Measurements from ENCODE around the gene CITED4.

The CITED4 gene

DNA sequence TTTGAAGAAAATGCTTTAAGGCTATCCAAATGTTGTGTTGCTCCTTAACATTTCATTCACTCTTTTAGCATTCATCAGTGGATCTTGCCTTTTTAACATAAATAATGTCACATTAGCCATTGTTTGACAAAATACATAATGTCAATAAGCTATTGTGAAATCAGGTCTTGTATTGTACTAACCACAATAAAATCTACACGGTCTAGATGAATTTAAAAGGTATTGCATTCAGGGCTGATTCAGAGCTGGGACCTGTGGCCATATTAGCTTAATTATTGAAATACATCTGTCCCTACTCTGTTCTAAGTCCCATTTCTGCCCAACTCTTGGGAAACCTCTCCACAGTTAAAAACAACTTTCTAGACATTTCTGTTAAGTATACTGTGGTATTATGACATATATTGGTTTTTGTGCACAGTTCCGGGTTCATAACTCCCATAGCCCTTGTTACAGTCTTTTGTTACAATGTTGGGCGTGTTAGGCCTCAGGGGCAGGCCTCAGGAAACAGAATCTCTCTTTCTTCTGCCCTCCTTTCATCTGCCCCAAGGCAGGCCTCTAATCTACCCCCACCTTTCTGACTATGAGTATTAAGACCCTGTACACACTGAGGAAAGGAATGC is 44.7 kb upstream of the CITED4 start:
- POLR2A ChIA-PET, result no interaction called here
- CTCF ChIA-PET, result no interaction called here
- no peak for DNase-seq (ENCODE audit: extremely low spot score)
- TF ChIP-seq ARNT (IDR thresholded peaks at IDR 0.05) (no peak), FOXM1 (IDR thresholded peaks at IDR 0.05; ENCODE audit: borderline replicate concordance) (no peak), NFRKB (IDR thresholded peaks at IDR 0.05) (no peak), SUZ12 (IDR thresholded peaks at IDR 0.05) (no peak), ZNF384 (IDR thresholded peaks at IDR 0.05) (no peak), TARDBP (IDR thresholded peaks at IDR 0.05) (no peak), HDGF (IDR thresholded peaks at IDR 0.05; ENCODE audit: borderline replicate concordance) (no peak), ELF4 (IDR thresholded peaks at IDR 0.05) (no peak), BHLHE40 (IDR thresholded peaks at IDR 0.05; ENCODE audit: borderline replicate concordance) (no peak), FOXK2 (IDR thresholded peaks at IDR 0.05) (no peak), LEF1 (IDR thresholded peaks at IDR 0.05; ENCODE audit: borderline replicate concordance) (no peak), SP1 (IDR thresholded peaks at IDR 0.05) (no peak), CTBP1 (IDR thresholded peaks at IDR 0.05; ENCODE audit: borderline replicate concordance) (no peak), L3MBTL2 (conservative IDR thresholded peaks at IDR 0.05) (no peak)
- TF ChIP-seq, protein P1, sequence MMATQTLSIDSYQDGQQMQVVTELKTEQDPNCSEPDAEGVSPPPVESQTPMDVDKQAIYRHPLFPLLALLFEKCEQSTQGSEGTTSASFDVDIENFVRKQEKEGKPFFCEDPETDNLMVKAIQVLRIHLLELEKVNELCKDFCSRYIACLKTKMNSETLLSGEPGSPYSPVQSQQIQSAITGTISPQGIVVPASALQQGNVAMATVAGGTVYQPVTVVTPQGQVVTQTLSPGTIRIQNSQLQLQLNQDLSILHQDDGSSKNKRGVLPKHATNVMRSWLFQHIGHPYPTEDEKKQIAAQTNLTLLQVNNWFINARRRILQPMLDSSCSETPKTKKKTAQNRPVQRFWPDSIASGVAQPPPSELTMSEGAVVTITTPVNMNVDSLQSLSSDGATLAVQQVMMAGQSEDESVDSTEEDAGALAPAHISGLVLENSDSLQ (IDR thresholded peaks at IDR 0.05), result no peak

DNA sequence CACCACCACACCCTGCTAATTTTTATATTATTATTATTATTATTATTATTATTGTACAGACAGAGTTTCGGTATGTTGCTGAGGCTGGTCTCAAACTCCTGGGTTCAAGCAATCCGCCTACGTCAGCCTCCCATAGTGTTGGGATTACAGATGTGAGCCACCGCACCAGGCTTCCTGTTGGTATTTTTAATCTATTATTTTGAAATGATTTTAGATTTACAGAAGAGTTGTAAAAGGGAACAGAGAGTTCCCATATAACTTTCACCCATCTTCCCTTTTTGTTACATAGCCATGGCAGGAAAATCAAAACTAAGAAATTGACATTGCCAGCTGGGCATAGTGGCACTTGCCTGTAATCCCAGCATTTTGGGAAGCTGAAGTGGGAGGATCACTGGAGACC is 42.9 kb upstream of the CITED4 start:
- DNase-seq (ENCODE audit: extremely low spot score), result no peak
- CTCF ChIA-PET, result interaction anchor here (0.7 kb wide), 1 partner anchor 120 kb away, joined by 3 read pairs; no protein-coding TSS in a partner anchor
- POLR2A ChIA-PET, result no interaction called here
- no peak for TF ChIP-seq HDGF (IDR thresholded peaks at IDR 0.05; ENCODE audit: borderline replicate concordance)
- no peak for TF ChIP-seq ELF4 (IDR thresholded peaks at IDR 0.05)
- TF ChIP-seq ARNT (IDR thresholded peaks at IDR 0.05), result no peak

DNA sequence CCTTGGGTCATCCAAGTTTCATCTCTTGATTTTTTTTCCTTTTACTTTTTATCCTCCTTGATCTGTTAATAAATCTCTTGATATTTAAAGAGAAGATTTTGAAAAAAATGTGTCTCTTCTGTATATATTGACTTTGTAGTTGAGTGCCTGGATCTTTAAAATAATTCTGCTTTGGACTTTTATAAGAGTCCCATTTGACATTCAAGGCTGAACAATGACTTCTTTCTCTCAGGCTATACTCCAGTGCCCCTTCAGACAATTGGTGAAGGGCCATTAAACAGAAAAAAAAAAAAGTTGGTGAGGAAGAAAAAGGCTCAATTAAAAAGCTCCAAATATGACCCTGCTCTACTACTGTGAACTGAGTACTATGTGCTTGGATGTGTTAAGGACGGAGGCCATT is 40.9 kb upstream of the CITED4 start:
- DNase-seq (ENCODE audit: extremely low spot score), result no peak
- CTCF ChIA-PET, result no interaction called here
- TF ChIP-seq ELF4 (IDR thresholded peaks at IDR 0.05) (no peak), BHLHE40 (IDR thresholded peaks at IDR 0.05; ENCODE audit: borderline replicate concordance) (no peak), SUZ12 (IDR thresholded peaks at IDR 0.05) (no peak), NFRKB (IDR thresholded peaks at IDR 0.05) (no peak), ZNF384 (IDR thresholded peaks at IDR 0.05) (no peak), CTBP1 (IDR thresholded peaks at IDR 0.05; ENCODE audit: borderline replicate concordance) (no peak), ARNT (IDR thresholded peaks at IDR 0.05) (no peak), FOXK2 (IDR thresholded peaks at IDR 0.05) (no peak), FOXA1 (IDR thresholded peaks at IDR 0.05) (no peak), SP1 (IDR thresholded peaks at IDR 0.05) (no peak)
- POLR2A ChIA-PET, result no interaction called here

DNA sequence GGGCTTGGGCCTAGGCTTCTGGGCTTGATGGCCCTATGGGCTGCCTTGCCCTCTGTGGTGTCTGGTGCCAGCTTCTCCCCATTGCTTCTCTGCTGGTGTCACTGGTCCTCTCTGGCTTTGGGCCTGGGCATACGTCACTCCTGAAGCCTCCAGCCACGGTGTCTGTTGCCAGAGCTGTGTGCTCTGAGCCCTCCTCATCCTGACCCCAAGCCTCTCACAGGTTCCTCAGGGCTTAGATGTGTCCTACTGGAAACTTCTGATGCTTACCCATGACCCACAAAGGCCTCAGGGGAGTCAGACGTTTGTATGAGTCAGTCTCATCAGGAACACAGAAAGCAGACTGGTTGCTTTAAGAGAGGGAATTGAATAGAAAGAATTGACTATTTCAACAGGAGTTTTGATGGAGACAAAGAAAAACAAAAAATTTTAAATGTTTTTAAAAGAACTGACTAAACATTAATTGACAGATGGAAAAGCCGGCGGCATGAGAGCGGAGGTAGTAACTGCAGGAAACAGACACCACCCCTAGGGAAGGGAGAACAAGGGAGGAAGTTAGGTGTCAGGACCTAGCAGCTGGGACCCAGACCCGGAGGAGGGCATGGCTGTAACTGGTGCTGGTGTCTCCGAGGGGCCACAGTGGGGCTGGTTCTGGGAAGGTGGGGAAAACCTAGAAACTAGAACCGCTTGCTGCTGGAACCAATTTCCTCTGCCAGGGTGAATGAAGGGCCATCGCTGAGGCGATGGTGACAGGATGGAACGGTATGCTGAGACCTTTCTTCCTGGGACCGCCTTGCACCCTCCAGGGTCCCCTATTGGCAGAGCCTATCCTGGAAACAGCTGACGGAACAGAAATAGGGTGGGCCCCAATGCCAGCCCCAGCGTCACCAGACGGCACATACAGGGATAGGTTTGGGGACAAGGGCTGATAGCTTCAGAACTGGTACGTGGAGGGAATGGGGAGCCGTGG is 40.0 kb upstream of the CITED4 start:
- CTCF ChIA-PET, result no interaction called here
- DNase-seq (ENCODE audit: extremely low spot score), result no peak
- TF ChIP-seq BHLHE40 (IDR thresholded peaks at IDR 0.05; ENCODE audit: borderline replicate concordance), result no peak
- no peak for TF ChIP-seq FOXA1 (IDR thresholded peaks at IDR 0.05)
- no peak for TF ChIP-seq NFRKB (IDR thresholded peaks at IDR 0.05)
- TF ChIP-seq ELF4 (IDR thresholded peaks at IDR 0.05), result no peak
- TF ChIP-seq ARNT (IDR thresholded peaks at IDR 0.05), result no peak
- no peak for TF ChIP-seq HDGF (IDR thresholded peaks at IDR 0.05; ENCODE audit: borderline replicate concordance)
- TF ChIP-seq CTBP1 (IDR thresholded peaks at IDR 0.05; ENCODE audit: borderline replicate concordance), result no peak
- no peak for TF ChIP-seq TARDBP (IDR thresholded peaks at IDR 0.05)
- no peak for TF ChIP-seq L3MBTL2 (conservative IDR thresholded peaks at IDR 0.05)
- TF ChIP-seq ZNF384 (IDR thresholded peaks at IDR 0.05), result no peak
- no peak for TF ChIP-seq FOXM1 (IDR thresholded peaks at IDR 0.05; ENCODE audit: borderline replicate concordance)
- no peak for TF ChIP-seq SP1 (IDR thresholded peaks at IDR 0.05)
- no peak for TF ChIP-seq SUZ12 (IDR thresholded peaks at IDR 0.05)
- POLR2A ChIA-PET, result interaction anchor here (0.6 kb wide), 1 partner anchor 493 kb away, joined by 3 read pairs; no protein-coding TSS in a partner anchor

DNA sequence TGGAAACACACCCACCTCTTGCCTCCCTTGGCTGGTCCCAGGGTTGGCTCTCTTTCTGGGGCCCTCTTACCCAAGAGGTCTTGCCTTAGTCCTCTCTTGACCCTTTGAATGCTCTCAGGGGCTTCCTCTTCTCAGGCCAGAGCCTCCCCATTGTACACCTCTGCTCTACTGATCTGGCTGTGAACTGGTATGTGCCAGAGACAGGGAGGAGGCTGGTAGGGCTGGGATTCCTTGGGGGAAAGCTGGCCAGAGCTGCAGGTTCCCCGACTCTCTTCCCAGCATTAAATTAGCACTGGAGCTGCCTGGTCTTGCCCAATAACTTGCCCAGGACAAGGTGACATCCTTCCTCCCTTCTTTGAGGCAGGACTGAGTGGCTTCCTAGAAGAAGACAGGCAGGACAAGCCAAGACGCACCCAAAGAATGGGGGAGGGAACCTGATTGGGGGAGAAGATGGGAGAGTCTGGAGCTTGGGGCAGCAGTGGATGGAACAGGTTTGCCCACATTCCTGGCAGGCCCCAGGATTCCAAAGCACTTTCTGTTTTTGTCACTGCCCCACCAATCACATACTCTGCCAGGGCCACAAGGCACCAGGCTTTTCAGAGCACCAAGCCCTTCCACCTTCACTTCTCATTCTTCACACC is 37.2 kb upstream of the CITED4 start:
- POLR2A ChIA-PET, result no interaction called here
- TF ChIP-seq HDGF (IDR thresholded peaks at IDR 0.05; ENCODE audit: borderline replicate concordance) (no peak), NFRKB (IDR thresholded peaks at IDR 0.05) (no peak), TARDBP (IDR thresholded peaks at IDR 0.05) (no peak), CTBP1 (IDR thresholded peaks at IDR 0.05; ENCODE audit: borderline replicate concordance) (no peak), FOXA1 (IDR thresholded peaks at IDR 0.05) (no peak), FOXM1 (IDR thresholded peaks at IDR 0.05; ENCODE audit: borderline replicate concordance) (no peak), ZNF384 (IDR thresholded peaks at IDR 0.05) (no peak)
- CTCF ChIA-PET, result no interaction called here
- no peak for DNase-seq (ENCODE audit: extremely low spot score)

DNA sequence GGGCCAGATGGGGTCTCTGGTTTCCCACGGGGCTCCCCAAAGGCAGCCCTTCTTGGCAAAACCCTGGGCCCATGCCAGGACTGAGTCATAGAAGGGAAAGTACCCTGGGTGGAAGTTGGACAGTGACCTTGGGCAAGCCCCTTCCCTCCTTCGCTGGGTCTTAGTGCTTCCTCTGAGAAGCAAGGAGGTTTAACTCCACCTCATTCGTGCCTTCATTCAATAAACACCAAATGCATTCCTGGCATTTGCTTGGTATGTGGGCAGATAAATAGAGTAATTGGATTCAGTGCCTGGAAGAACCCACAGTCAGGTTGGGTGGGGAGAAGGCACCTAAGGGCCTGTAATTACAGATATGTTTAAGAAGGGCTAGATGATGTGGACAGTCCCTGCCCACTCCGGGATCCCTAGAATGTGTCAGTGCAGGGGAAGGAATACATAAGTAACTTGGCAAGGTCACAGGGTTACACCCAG is 36.3 kb upstream of the CITED4 start:
- no peak for TF ChIP-seq ARNT (IDR thresholded peaks at IDR 0.05)
- TF ChIP-seq FOXA1 (IDR thresholded peaks at IDR 0.05), result no peak
- TF ChIP-seq HDGF (IDR thresholded peaks at IDR 0.05; ENCODE audit: borderline replicate concordance), result no peak
- CTCF ChIA-PET, result no interaction called here
- POLR2A ChIA-PET, result no interaction called here
- no peak for DNase-seq (ENCODE audit: extremely low spot score)

DNA sequence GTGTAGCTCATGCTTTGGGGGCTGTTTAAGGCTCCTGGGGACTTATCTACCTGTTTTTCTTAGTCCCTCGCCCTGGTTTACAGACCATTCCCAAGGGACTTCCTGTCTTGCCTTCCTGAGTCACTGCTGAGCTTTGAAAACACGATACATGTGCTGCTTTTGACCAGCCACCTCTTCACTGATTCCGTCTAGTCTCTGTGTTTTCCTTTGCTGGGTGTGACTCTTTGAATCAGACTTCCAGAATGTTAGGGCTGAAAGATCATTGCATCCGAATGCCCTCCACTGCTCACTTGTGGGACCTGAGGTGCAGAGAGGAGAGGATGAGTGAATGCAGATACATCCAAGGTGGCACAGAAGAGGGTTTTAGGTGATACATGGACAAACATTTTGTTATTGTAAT is 35.4 kb upstream of the CITED4 start:
- no peak for DNase-seq (ENCODE audit: extremely low spot score)
- ChIA-PET CTCF (no interaction called here), POLR2A (no interaction called here)

More for the DNA sequence above, 35.4 kb upstream of the CITED4 start:
- TF ChIP-seq FOXM1 (IDR thresholded peaks at IDR 0.05; ENCODE audit: borderline replicate concordance), result no peak
- no peak for TF ChIP-seq HDGF (IDR thresholded peaks at IDR 0.05; ENCODE audit: borderline replicate concordance)
- no peak for TF ChIP-seq FOXA1 (IDR thresholded peaks at IDR 0.05)
- no peak for TF ChIP-seq BHLHE40 (IDR thresholded peaks at IDR 0.05; ENCODE audit: borderline replicate concordance)
- TF ChIP-seq NFRKB (IDR thresholded peaks at IDR 0.05), result no peak
- no peak for TF ChIP-seq SP1 (IDR thresholded peaks at IDR 0.05)
- TF ChIP-seq ELF4 (IDR thresholded peaks at IDR 0.05), result no peak
- TF ChIP-seq, protein P1 (IDR thresholded peaks at IDR 0.05), result no peak
- no peak for TF ChIP-seq FOXK2 (IDR thresholded peaks at IDR 0.05)
- no peak for TF ChIP-seq CTBP1 (IDR thresholded peaks at IDR 0.05; ENCODE audit: borderline replicate concordance)
- no peak for TF ChIP-seq LEF1 (IDR thresholded peaks at IDR 0.05; ENCODE audit: borderline replicate concordance)
- no peak for TF ChIP-seq SUZ12 (IDR thresholded peaks at IDR 0.05)
- TF ChIP-seq ZNF384 (IDR thresholded peaks at IDR 0.05), result no peak
- TF ChIP-seq L3MBTL2 (conservative IDR thresholded peaks at IDR 0.05), result no peak
- no peak for TF ChIP-seq ARNT (IDR thresholded peaks at IDR 0.05)
- no peak for TF ChIP-seq TARDBP (IDR thresholded peaks at IDR 0.05)

Measured in HEK293T (cell line).